ENCODE data around the gene CDR2L. TPM values are rescaled to one million over a fixed set of nuclear protein-coding genes. Genes with fewer than 3 reads are reported as not detected.

Gene CDR2L
- total RNA-seq, 1 donor from 2014 or later = 17.2 TPM

DNA sequence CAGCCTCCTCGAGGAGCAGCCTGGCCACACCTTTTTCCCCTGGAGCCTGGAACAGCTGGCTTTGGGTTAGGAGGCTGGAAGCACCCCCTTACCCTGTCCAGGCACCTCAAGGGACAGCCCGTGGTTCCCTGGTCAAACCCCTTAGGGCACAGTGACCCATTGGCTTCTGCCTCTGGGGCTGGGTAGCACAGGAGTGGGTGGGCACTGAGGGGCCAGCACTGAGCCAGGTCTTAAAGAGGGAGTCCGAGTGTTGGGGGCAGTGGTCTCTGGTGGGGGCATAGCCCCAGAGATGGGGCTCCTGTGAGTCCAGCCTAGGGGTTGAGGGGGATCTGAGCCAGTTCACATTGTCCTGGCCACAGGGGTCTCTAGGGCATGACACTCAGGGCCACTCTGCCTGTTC lies 36.4 kb upstream of the CDR2L start:
- Mint-ChIP-seq H3K9me3 (ENCODE audit: low read depth) (no peaks in the 10 kb centered on the region), H3K4me3 (ENCODE audit: low read depth) (no peak overlapping the region), H3K4me1 (ENCODE audit: low read depth) (peaks cover 8% of the 10 kb centered on the region), H3K27ac (no peak overlapping the region), H3K27me3 (peaks cover 6% of the 10 kb centered on the region), H3K36me3 (ENCODE audit: insufficient read depth) (peaks cover 13% of the 10 kb centered on the region)
- TF ChIP-seq, protein P1, sequence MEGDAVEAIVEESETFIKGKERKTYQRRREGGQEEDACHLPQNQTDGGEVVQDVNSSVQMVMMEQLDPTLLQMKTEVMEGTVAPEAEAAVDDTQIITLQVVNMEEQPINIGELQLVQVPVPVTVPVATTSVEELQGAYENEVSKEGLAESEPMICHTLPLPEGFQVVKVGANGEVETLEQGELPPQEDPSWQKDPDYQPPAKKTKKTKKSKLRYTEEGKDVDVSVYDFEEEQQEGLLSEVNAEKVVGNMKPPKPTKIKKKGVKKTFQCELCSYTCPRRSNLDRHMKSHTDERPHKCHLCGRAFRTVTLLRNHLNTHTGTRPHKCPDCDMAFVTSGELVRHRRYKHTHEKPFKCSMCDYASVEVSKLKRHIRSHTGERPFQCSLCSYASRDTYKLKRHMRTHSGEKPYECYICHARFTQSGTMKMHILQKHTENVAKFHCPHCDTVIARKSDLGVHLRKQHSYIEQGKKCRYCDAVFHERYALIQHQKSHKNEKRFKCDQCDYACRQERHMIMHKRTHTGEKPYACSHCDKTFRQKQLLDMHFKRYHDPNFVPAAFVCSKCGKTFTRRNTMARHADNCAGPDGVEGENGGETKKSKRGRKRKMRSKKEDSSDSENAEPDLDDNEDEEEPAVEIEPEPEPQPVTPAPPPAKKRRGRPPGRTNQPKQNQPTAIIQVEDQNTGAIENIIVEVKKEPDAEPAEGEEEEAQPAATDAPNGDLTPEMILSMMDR (IDR thresholded peaks at IDR 0.05; ENCODE audit: unreplicated experiment) = no peak
- no peak for DNase-seq (ENCODE audit: low spot score, unreplicated experiment)

DNA sequence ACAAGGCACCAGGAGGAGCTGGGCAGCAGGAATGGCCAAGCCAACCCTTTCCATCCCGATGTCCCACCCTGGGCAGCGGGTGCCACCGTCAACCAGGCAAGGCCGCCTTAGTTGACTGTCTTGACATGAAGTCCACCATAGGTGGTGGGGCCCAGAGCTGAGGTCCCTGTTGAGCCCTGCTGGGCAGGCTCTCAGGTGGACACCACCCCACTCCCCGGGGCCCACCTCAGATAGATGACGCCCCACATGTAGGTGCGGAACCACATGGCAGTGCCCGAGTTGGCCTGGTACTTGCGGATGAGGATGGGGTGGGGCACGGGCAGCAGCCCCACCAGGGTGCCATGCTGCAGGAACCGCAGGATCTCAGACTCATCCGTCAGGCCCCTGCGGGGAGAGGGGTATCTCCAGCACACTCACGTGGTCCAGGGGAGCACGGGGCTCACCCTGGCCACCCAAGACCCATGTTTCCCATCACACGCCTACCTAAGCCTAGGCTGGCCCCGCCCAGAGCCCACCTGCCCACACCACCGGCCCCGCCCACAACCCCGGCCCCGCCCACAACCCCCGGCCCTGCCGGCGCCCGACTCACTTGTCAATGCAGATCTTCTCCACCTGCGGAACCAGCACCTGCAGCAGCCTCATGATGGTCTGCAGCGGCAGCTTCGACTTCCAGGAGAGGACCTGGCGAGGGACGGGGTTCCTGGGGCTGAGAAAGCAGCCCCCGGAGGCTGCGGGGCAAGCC lies 35.6 kb upstream of the CDR2L start:
- Mint-ChIP-seq H3K36me3 (ENCODE audit: insufficient read depth) (peaks cover 13% of the 10 kb centered on the region), H3K9me3 (ENCODE audit: low read depth) (no peaks in the 10 kb centered on the region), H3K4me3 (ENCODE audit: low read depth) (no peak overlapping the region), H3K27me3 (peaks cover 6% of the 10 kb centered on the region), H3K27ac (no peak overlapping the region), H3K4me1 (ENCODE audit: low read depth) (peaks cover 8% of the 10 kb centered on the region)
- DNase-seq (ENCODE audit: low spot score, unreplicated experiment) = no peak
- TF ChIP-seq, protein P1 (IDR thresholded peaks at IDR 0.05; ENCODE audit: unreplicated experiment) = no peak

DNA sequence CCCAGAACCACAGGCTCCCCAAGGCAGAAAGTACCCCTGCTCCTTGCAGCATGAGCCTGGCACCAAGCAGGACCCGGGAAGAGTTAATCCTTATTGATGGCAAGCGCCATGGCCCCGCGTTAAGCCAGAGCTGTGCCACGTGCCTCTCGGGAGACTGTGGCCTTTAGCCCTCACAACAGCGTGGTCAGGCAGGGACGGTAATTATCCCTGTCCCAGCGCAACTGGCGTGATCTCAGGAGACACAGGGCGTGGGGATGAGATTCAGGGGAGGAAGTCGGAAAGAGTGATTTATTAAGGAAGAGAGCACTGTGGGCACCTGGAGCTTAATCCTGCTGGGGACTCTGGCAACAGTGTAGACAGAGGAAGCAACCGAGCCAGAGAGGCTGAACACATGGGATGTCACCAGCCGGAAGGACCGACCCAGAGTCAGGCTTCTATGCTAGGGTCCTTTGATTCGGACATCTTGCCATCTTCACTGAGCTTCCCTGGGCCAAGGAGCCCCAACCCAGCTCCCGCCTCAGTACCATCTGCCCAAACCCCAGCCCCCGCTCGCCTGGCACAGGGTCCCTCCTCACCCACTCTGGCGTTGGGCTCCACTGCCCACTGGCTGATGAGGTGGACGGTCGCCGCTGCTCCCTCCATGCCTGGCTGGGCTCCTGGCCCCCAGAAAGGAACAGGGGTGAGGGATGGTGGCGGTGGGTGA lies 34.9 kb upstream of the CDR2L start:
- Mint-ChIP-seq H3K9me3 (ENCODE audit: low read depth) (no peaks in the 10 kb centered on the region), H3K4me1 (ENCODE audit: low read depth) (peaks cover 8% of the 10 kb centered on the region), H3K36me3 (ENCODE audit: insufficient read depth) (peaks cover 13% of the 10 kb centered on the region), H3K27ac (no peak overlapping the region), H3K27me3 (peaks cover 5% of the 10 kb centered on the region), H3K4me3 (ENCODE audit: low read depth) (no peak overlapping the region)
- no peak for DNase-seq (ENCODE audit: low spot score, unreplicated experiment)
- TF ChIP-seq, protein P1 (IDR thresholded peaks at IDR 0.05; ENCODE audit: unreplicated experiment) = no peak

DNA sequence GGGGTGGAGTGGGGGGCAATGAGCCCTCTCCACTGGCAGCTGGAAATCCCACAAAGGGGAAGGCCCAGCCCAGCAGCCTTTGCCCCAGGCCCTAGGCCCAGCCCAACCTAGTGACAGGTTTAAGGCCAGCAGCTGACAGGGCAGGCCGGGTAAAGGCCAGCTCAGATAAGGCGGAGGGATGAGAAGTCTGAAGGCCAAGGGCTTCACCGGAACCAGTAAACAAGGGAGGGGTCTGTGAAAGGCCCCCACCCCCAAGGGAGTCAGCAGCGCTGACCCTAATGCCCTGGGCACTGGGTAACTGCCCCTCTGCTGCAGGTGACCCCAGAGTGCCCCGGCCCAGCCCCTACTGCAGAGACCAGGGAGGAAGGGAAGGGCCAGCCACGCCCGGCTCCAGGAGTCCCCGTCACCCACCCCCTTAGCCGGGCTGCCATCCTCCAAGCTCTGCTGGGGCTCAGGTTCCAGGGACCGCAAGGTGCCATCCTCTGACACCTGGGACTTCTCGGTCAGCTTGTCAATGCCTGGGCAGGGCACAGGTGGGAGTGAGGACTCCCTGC lies 34.2 kb upstream of the CDR2L start:
- Mint-ChIP-seq H3K27ac (no peak overlapping the region), H3K27me3 (no peaks in the 10 kb centered on the region), H3K4me3 (ENCODE audit: low read depth) (no peak overlapping the region), H3K36me3 (ENCODE audit: insufficient read depth) (peaks cover 13% of the 10 kb centered on the region), H3K4me1 (ENCODE audit: low read depth) (peaks cover 8% of the 10 kb centered on the region), H3K9me3 (ENCODE audit: low read depth) (no peaks in the 10 kb centered on the region)
- TF ChIP-seq, protein P1 (IDR thresholded peaks at IDR 0.05; ENCODE audit: unreplicated experiment) = no peak
- no peak for DNase-seq (ENCODE audit: low spot score, unreplicated experiment)

DNA sequence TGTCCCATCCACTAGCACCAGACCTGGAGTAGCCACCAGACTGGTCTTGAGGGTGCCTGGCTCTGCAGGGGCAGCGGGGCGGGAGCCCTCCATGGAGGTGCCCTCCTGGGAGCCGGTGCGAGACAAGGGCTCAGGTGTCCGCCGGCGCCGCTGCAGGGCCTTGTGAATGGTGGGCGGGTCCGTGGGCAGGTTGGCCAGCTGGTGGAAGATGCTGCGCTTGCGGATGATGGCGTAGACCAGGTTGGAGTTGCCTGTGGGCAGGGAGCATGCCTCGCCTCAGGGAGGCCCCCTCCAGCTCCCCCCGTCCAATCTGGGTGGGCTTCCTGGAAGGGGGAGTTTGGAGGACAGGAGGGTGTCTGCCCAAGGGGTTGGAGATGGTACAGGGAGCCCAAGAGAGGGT lies 33.3 kb upstream of the CDR2L start:
- H3K4me1 Mint-ChIP-seq (ENCODE audit: low read depth) = peaks cover 8% of the 10 kb centered on the region
- H3K36me3 Mint-ChIP-seq (ENCODE audit: insufficient read depth) = peaks cover 13% of the 10 kb centered on the region
- H3K9me3 Mint-ChIP-seq (ENCODE audit: low read depth) = no peaks in the 10 kb centered on the region
- H3K27me3 Mint-ChIP-seq = no peaks in the 10 kb centered on the region
- no peak overlapping the region for H3K4me3 Mint-ChIP-seq (ENCODE audit: low read depth)
- TF ChIP-seq, protein P1 (IDR thresholded peaks at IDR 0.05; ENCODE audit: unreplicated experiment) = no peak
- DNase-seq (ENCODE audit: low spot score, unreplicated experiment) = no peak
- H3K27ac Mint-ChIP-seq = no peak overlapping the region
